ENCODE measurements around the gene UCK2. TPM values are rescaled to one million over a fixed set of nuclear protein-coding genes. Genes with fewer than 3 reads are reported as not detected.

UCK2 gene
- total and polyA plus RNA-seq, 10 of the 15 experiments (the other 5 are each of a cell fraction or from before 2014, with no cell fraction given) = 55.3 to 106 (median 84.9) TPM

GRCh38 chr1:165960136-165960535 is 132.7 kb downstream of the UCK2 start (continued):
- no peak for TF ChIP-seq ZNF592 (IDR thresholded peaks at IDR 0.05)

GRCh38 chr1:165960881-165961280 is 133.5 kb downstream of the UCK2 start:
- intact Hi-C loops (cut with micrococcal nuclease; ENCODE audit: unreplicated experiment) = no loop called here
- ChIA-PET CTCF (no interaction called here), RAD21 (ENCODE audit: unreplicated experiment) (no interaction called here), POLR2A (no interaction called here), SMC1A (ENCODE audit: uncharacterized antibody, unreplicated experiment) (no interaction called here)
- Histone ChIP-seq H3K4me3 (no peak overlapping the region), H3K9ac (ENCODE audit: control insufficient read depth, insufficient read depth, low read length) (no peak overlapping the region), H3K27ac (ENCODE audit: control insufficient read depth, insufficient read depth) (no peak overlapping the region), H3K4me1 (ENCODE audit: control insufficient read depth, insufficient read depth, low read length) (no peaks in the 10 kb centered on the region), H3K9me3 (replicated peaks; ENCODE audit: control insufficient read depth, insufficient read depth, low read length) (no peaks in the 10 kb centered on the region), H3K4me2 (ENCODE audit: control insufficient read depth, insufficient read depth) (no peak overlapping the region), H3K36me3 (ENCODE audit: control insufficient read depth in 2 of 2, insufficient read depth in 2 of 2, low read length in 1 of 2) (no peaks in the 10 kb centered on the region), H3K27me3 (replicated peaks in 1 of 2; ENCODE audit: control insufficient read depth in 2 of 2, insufficient read depth in 2 of 2, low read length in 1 of 2) (no peaks in the 10 kb centered on the region), H2AFZ (ENCODE audit: control insufficient read depth, low read depth, low read length) (no peak overlapping the region), H3K79me2 (ENCODE audit: control insufficient read depth, insufficient read depth, low read length) (no peaks in the 10 kb centered on the region), H4K20me1 (ENCODE audit: control insufficient read depth, insufficient read depth) (no peaks in the 10 kb centered on the region)
- no TSS peak for BruUV-seq (replicated peaks)
- DNase-seq (ENCODE audit: low read depth, low spot score) (no peak), ATAC-seq (no peak), FAIRE-seq (no peak)
- in situ Hi-C loops (cut with MboI) = no loop called here
- 0% methylated on average over 2 of the region's 2 CpGs for WGBS (ENCODE audit: insufficient coverage, insufficient replicate concordance, low lambda C conversion rate, missing lambda C conversion rate)
- no peak for TF ChIP-seq PRDM15 (CRISPR knock-in tag; IDR thresholded peaks at IDR 0.05)
- no peak for TF ChIP-seq ZNF622 (IDR thresholded peaks at IDR 0.05)
- no peak for TF ChIP-seq PML (IDR thresholded peaks at IDR 0.05; ENCODE audit: low read length)
- no peak for TF ChIP-seq NR2C2 (IDR thresholded peaks at IDR 0.05; ENCODE audit: borderline replicate concordance, control insufficient read depth, insufficient read length, low read depth)
- no peak for TF ChIP-seq PBX3 (IDR thresholded peaks at IDR 0.05; ENCODE audit: insufficient replicate concordance, low read depth, low read length)
- TF ChIP-seq BACH1 (IDR thresholded peaks at IDR 0.05; ENCODE audit: borderline replicate concordance) = no peak
- TF ChIP-seq NRF1 (conservative IDR thresholded peaks at IDR 0.05; ENCODE audit: low read depth, low read length) = no peak
- TF ChIP-seq TCF7 (IDR thresholded peaks at IDR 0.05; ENCODE audit: borderline replicate concordance) = no peak
- no peak for TF ChIP-seq FOS (IDR thresholded peaks at IDR 0.05; ENCODE audit: borderline replicate concordance, extremely low read depth, insufficient read length)
- no peak for TF ChIP-seq NFYB (IDR thresholded peaks at IDR 0.05; ENCODE audit: insufficient read depth, low read depth, low read length)
- TF ChIP-seq HCFC1 (IDR thresholded peaks at IDR 0.05; ENCODE audit: low read length) = no peak
- TF ChIP-seq CREB1 (IDR thresholded peaks at IDR 0.05; ENCODE audit: low read depth) = no peak
- TF ChIP-seq NR2C1 (IDR thresholded peaks at IDR 0.05) = no peak
- no peak for TF ChIP-seq TARDBP (IDR thresholded peaks at IDR 0.05; ENCODE audit: borderline replicate concordance)
- no peak for TF ChIP-seq PAX5 (IDR thresholded peaks at IDR 0.05; ENCODE audit: borderline replicate concordance, low read depth, low read length)
